Neuronal stem cell (in vitro differentiated cells): ENCODE data around the gene CHTOP.
"Not testable (repeated sequence)": the region's sequence is repeated elsewhere in the genome, so short reads cannot be mapped to it uniquely, and the experiment has no call there.

Experiments used
- DNase-seq: peaks from one replicate; pipeline ENCODE4 v3.0.0-alpha.2; 2013; ENCODE audit warnings: low spot score
- H2AFZ ChIP-seq: one replicate; pipeline ENCODE4 v1.6.1; 2013; ENCODE audit warnings: mild to moderate bottlenecking, low read length, inconsistent platforms
- H2AK5ac ChIP-seq: 2 replicates; pipeline ENCODE4 v1.6.1; 2013; ENCODE audit warnings: low read depth, mild to moderate bottlenecking, inconsistent platforms, low read length, moderate library complexity, mixed read lengths
- H2BK120ac ChIP-seq: 2 replicates; pipeline ENCODE4 v1.6.1; 2013; ENCODE audit warnings: low read depth, mild to moderate bottlenecking, inconsistent platforms, low read length, moderate library complexity, mixed read lengths
- H2BK12ac ChIP-seq: one replicate; pipeline ENCODE4 v1.6.1; 2013; ENCODE audit warnings: low read length, inconsistent platforms
- H2BK15ac ChIP-seq: 2 replicates; pipeline ENCODE4 v1.6.1; 2013; ENCODE audit warnings: mild to moderate bottlenecking, low read length, inconsistent platforms, mixed read lengths
- H2BK5ac ChIP-seq: one replicate; pipeline ENCODE4 v1.6.1; 2013; ENCODE audit warnings: inconsistent platforms, mild to moderate bottlenecking, low read length, moderate library complexity
- H3K14ac ChIP-seq: one replicate; pipeline ENCODE4 v1.6.1; 2013; ENCODE audit warnings: low read length, inconsistent platforms
- H3K18ac ChIP-seq: 2 replicates; pipeline ENCODE4 v1.6.1; 2013; ENCODE audit warnings: low read length, inconsistent platforms
- H3K23ac ChIP-seq: 2 replicates; pipeline ENCODE4 v1.6.1; 2013; ENCODE audit warnings: low read depth, mild to moderate bottlenecking, mixed read lengths, low read length, inconsistent platforms; ENCODE audit not compliant: poor library complexity
- H3K27ac ChIP-seq: replicated peaks from 3 replicates; pipeline ENCODE4 v1.5.1; 2013; ENCODE audit warnings: low read length, inconsistent platforms
- H3K27me3 ChIP-seq, 3 experiments: 2 replicates each; pipeline ENCODE4 v1.6.1; 2013; ENCODE audit warnings: low read length in 3 of 3, mild to moderate bottlenecking in 2 of 3, inconsistent platforms in 1 of 3, low read depth in 1 of 3, mixed read lengths in 1 of 3, moderate library complexity in 1 of 3; ENCODE audit not compliant: control insufficient read depth in 3 of 3, insufficient read depth in 3 of 3
- H3K36me3 ChIP-seq, 2 donors: replicated peaks in 1 of 2; 2 replicates each; pipeline ENCODE4 v1.6.1; 2013; ENCODE audit warnings: low read length in 2 of 2; ENCODE audit not compliant: control insufficient read depth in 2 of 2, insufficient read depth in 2 of 2
- H3K4ac ChIP-seq: 2 replicates; pipeline ENCODE4 v1.6.1; 2013; ENCODE audit warnings: inconsistent platforms, mild to moderate bottlenecking, low read length, moderate library complexity
- H3K4me1 ChIP-seq, 2 donors: 1 replicate in 1 of 2; 2 replicates in 1 of 2; pipeline ENCODE4 v1.6.1; 2013; ENCODE audit warnings: low read length in 2 of 2, low read depth in 1 of 2; ENCODE audit not compliant: control insufficient read depth in 2 of 2, insufficient read depth in 1 of 2
- H3K4me2 ChIP-seq: one replicate; pipeline ENCODE4 v1.6.1; 2013; ENCODE audit warnings: mild to moderate bottlenecking, low read length, inconsistent platforms; ENCODE audit not compliant: insufficient read depth, poor library complexity, severe bottlenecking
- H3K4me3 ChIP-seq, 2 donors: 2 replicates each; pipeline ENCODE4 v1.5.1; 2013; ENCODE audit warnings: low read length in 2 of 2, mild to moderate bottlenecking in 2 of 2, inconsistent platforms in 1 of 2, moderate library complexity in 1 of 2
- H3K79me1 ChIP-seq: one replicate; pipeline ENCODE4 v1.6.1; 2013; ENCODE audit warnings: low read depth, mild to moderate bottlenecking, inconsistent platforms, low read length, moderate library complexity
- H3K9ac ChIP-seq: one replicate; pipeline ENCODE4 v1.6.1; 2013; ENCODE audit warnings: mild to moderate bottlenecking, low read depth, low read length, inconsistent platforms; ENCODE audit not compliant: poor library complexity
- H3K9me3 ChIP-seq, 2 donors: replicated peaks in 1 of 2; 2 replicates each; pipeline versions ENCODE3 to v1.6.1; 2013; ENCODE audit warnings: low read length in 2 of 2, mild to moderate bottlenecking in 2 of 2, inconsistent platforms in 1 of 2, low read depth in 1 of 2, mixed read lengths in 1 of 2, moderate library complexity in 1 of 2; ENCODE audit not compliant: control insufficient read depth in 2 of 2, insufficient read depth in 1 of 2
- H4K8ac ChIP-seq: one replicate; pipeline ENCODE4 v1.6.1; 2013; ENCODE audit warnings: low read depth, mild to moderate bottlenecking, inconsistent platforms, low read length, moderate library complexity
- H4K91ac ChIP-seq: one replicate; pipeline ENCODE4 v1.6.1; 2013; ENCODE audit warnings: low read length, low read depth, mild to moderate bottlenecking, inconsistent platforms; ENCODE audit not compliant: poor library complexity
- WGBS, 2 donors: extraction: QIAGEN DNeasy Blood & Tissue Kit; methylation state at CpG; one replicate each; pipeline ENCODE4 v1.1.7; 2013; ENCODE audit warnings: missing lambda C conversion rate in 2 of 2, mixed read lengths in 1 of 2; ENCODE audit not compliant: insufficient read length in 2 of 2, insufficient replicate concordance in 1 of 2; ENCODE audit errors: extremely low coverage in 2 of 2; 5-methylcytosine and 5-hydroxymethylcytosine counted together

CHTOP gene

GRCh38 chr1:153588033-153588432 lies 45.8 kb upstream of the CHTOP start:
- H3K4me3 ChIP-seq, DNase-seq, H2AK5ac ChIP-seq, H3K23ac ChIP-seq, H3K36me3 ChIP-seq, H3K9ac ChIP-seq, H3K9me3 ChIP-seq, H4K91ac ChIP-seq, H3K27me3 ChIP-seq, H3K14ac ChIP-seq, H3K4ac ChIP-seq, H3K4me2 ChIP-seq, H4K8ac ChIP-seq, H2BK5ac ChIP-seq, H3K27ac ChIP-seq, H3K18ac ChIP-seq, H2BK12ac ChIP-seq, H3K79me1 ChIP-seq, H2AFZ ChIP-seq, H2BK120ac ChIP-seq, H2BK15ac ChIP-seq: not testable (repeated sequence)
- H3K4me1 ChIP-seq = peaks cover 3 to 12% of the 10 kb centered on the region in 2 donors
- WGBS, 2 donors = no CpG with 5 or more reads among the region's 10 CpGs

DNA sequence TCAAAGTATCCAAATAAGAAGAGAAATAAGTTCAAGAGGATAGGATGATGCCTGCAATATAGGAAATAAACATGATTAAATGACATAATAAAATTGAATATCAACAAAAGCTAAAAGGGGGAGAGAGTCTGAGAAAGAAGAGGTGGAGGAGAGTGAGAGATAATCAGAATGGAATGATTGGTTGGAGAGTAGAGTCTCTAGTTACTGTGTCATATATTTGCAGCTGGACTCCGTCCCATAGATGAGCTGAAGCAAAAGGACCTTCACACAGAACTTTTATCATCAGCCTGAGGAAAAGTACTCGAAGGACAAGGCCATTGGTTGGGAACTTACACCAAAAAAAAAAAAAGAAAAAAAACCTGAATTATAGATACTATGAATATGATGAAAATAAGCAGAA lies 45.4 kb upstream of the CHTOP start:
- no CpG with 5 or more reads among the region's 2 CpGs for WGBS, 2 donors
- no peaks in the 10 kb centered on the region for H3K36me3 ChIP-seq
- H3K4me1 ChIP-seq = peaks cover 3 to 13% of the 10 kb centered on the region in 2 donors
- H2BK120ac ChIP-seq = no peak overlapping the region
- no peaks in the 10 kb centered on the region for H3K27me3 ChIP-seq
- no peak overlapping the region for H3K4me2 ChIP-seq
- no peak for DNase-seq
- H3K18ac ChIP-seq = no peak overlapping the region
- H3K9ac ChIP-seq = no peak overlapping the region
- H3K27ac ChIP-seq = no peak overlapping the region
- H2BK12ac ChIP-seq = no peak overlapping the region
- no peaks in the 10 kb centered on the region for H3K79me1 ChIP-seq
- H2BK15ac ChIP-seq = no peak overlapping the region
- H3K4ac ChIP-seq = no peak overlapping the region
- no peak overlapping the region for H3K14ac ChIP-seq
- no peak overlapping the region for H2BK5ac ChIP-seq
- no peak overlapping the region for H2AK5ac ChIP-seq
- H3K9me3 ChIP-seq = no peaks in the 10 kb centered on the region
- no peak overlapping the region for H2AFZ ChIP-seq
- H4K91ac ChIP-seq = no peak overlapping the region
- H4K8ac ChIP-seq = no peak overlapping the region
- H3K4me3 ChIP-seq = no peak overlapping the region
- no peak overlapping the region for H3K23ac ChIP-seq

DNA sequence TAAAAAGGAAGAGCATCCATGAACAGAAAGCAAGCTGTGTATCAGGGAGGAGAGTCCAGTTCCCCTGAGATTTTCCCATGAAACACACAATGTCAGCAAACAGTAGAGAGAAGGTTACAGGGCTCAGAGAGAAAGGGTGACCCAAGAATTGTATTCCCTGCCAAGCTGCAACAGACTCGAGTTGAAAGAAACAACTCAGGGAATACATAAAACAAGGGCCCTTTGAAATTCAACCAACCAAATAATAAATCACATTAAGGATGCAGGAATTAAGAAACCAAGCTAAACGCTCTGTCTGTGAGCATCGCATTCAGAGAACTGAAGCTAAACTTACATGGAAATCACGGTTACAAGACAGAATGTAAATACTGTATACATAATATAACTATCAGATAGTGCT lies 41.1 kb upstream of the CHTOP start:
- Histone ChIP-seq H3K4ac (no peak overlapping the region), H2AK5ac (no peak overlapping the region), H2AFZ (peak overlapping the region; percentile 37), H3K14ac (no peak overlapping the region), H3K79me1 (no peaks in the 10 kb centered on the region), H3K27me3 (no peaks in the 10 kb centered on the region), H3K27ac (no peak overlapping the region), H3K23ac (no peak overlapping the region), H3K9me3 (no peaks in the 10 kb centered on the region), H4K8ac (no peak overlapping the region), H2BK12ac (no peak overlapping the region), H3K4me2 (no peak overlapping the region), H2BK5ac (no peak overlapping the region), H2BK120ac (no peak overlapping the region), H2BK15ac (no peak overlapping the region), H3K4me1 (peaks cover 0 to 8% of the 10 kb centered on the region in 2 donors), H3K18ac (no peak overlapping the region), H4K91ac (no peak overlapping the region), H3K9ac (no peak overlapping the region), H3K36me3 (no peaks in the 10 kb centered on the region), H3K4me3 (no peak overlapping the region)
- no peak for DNase-seq
- WGBS, 2 donors = no CpG with 5 or more reads among the region's 4 CpGs

- no peak overlapping the region for H3K18ac ChIP-seq
- DNase-seq = no peak
- no peak overlapping the region for H2BK120ac ChIP-seq
These were observed 36.7 kb upstream of the CHTOP start for GRCh38 chr1:153597206-153597605.

More at GRCh38 chr1:153597206-153597605, 36.7 kb upstream of the CHTOP start:
- H2AK5ac ChIP-seq = no peak overlapping the region
- no peak overlapping the region for H3K4me3 ChIP-seq
- no peak overlapping the region for H4K91ac ChIP-seq
- H2BK12ac ChIP-seq = no peak overlapping the region
- H2AFZ ChIP-seq = no peak overlapping the region
- no peak overlapping the region for H3K23ac ChIP-seq
- H3K27me3 ChIP-seq = no peaks in the 10 kb centered on the region
- H3K27ac ChIP-seq = no peak overlapping the region
- H3K4ac ChIP-seq = no peak overlapping the region
- H2BK15ac ChIP-seq = no peak overlapping the region
- H3K36me3 ChIP-seq = no peaks in the 10 kb centered on the region
- peaks cover 0 to 15% of the 10 kb centered on the region in 2 donors for H3K4me1 ChIP-seq
- no peak overlapping the region for H3K9ac ChIP-seq
- no peak overlapping the region for H2BK5ac ChIP-seq
- H3K9me3 ChIP-seq = peaks cover 0 to 2% of the 10 kb centered on the region in 2 donors
- no peak overlapping the region for H4K8ac ChIP-seq
- H3K4me2 ChIP-seq = no peak overlapping the region
- no peak overlapping the region for H3K14ac ChIP-seq
- WGBS, 2 donors = no CpG with 5 or more reads among the region's 6 CpGs
- no peaks in the 10 kb centered on the region for H3K79me1 ChIP-seq
